Measurements from ENCODE around the gene CRMP1.

The CRMP1 gene

DNA sequence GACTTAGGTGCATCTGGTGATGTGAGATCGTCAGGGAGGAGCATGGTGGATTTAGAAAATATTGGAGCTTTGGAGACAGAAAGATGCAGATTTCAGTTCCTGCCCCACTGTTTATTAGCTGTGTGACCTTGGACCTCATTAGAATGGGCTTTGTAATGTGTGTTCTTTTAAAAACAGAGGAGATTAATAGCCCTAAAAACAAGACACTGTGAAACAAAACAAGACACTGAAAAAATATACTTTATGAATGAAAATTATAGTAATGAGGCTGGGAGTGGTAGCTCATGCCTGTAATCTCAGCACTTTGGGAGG lies 102.4 kb downstream of the CRMP1 start:
- DNase-seq, result no peak

DNA sequence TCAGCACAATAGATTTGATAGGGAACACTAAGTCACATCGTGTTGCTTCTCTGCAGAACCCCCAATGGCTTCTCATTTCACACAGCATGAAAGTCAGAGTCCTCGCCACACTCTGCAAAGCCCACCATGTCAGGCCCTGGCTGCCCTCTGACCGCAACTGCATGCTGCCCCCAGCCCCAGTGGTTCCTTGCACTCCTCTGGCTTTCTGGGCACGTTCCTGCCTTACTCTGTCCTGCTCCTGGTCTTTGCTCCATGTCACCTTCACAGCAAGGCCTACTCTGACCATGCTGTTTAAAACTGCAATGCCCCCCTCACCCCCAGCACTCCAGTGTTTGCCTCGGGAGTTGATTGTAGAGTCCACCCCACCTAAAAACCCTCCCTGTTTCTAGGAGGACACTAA lies 103.7 kb downstream of the CRMP1 start:
- DNase-seq, result no peak

DNA sequence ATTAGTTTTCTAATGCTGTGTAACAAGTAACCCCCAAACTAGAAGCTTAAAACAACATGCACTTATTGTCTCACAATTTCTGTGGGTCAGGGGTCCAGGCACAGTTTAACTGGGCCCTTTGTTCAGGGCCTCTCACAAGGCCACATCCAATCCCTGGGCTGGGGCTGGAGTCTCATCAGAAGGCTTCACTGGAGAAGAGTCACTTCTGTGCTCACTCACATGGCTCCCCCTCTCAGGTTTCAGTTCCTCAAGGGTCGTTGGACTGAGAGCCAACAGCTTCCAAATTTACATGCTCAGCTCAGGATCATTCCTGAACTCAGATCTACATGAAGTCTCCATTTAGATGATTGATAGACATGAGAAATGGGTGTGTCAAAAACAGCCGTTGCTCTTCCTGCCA lies 104.7 kb downstream of the CRMP1 start:
- DNase-seq, result no peak

DNA sequence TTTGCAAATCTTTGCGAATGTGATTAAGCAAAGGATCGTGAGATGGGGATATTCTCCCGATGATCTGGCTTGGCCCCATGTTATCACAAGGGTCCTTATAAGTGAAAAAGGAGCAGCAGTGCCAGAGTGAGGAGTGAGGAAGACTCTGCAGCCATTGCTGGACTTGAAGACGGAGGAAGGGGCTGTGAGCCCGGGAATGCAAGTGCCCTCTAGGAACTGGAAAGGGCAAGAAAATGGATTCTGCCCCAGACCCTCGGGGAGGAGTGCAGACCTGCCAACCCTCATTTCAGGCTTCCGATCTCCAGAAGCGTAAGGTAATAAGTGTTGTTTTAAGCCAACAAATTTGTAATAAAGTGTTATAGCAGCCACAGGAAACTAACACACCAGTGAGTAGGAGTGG lies 105.6 kb downstream of the CRMP1 start:
- no peak for DNase-seq

DNA sequence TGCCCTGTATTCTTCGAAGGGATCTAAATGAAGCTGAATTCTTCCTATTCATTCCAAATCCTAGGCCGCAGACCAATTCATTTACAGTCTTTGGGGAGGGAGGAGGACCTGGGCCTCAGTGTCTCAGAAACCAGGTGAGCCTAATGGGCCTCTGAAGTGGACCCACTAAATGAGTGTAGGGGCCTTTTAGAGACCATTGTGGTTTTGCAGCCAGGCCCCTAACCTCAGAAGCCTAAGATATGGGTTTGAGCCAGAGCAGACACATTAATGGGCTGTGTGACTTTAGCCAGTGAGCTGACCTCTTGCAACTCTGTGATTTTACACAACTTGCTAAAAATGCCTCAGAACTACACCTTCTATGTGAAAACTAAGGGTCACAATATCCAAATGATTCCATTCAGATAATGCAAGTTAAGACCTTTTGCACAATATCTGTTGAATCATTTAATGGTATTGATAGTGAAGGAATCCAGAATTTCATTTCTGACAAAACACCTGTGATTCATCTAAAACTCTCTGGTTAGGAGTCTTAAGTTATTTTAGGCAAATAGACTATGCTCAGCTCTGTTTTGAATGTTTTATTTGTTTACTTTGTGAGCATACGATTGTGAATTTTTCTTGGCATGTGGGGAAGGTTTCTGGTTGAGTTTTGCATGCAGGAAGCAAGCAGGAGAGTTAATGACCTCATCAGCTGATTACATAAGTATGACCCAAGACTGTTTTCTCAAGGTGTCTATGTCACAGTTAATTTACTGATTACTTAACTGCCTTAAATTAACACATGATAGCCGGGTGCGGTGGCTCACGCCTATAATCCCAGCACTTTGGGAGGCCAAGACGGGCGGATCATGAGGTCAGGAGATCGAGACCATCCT lies 106.8 kb downstream of the CRMP1 start:
- no peak for DNase-seq

DNA sequence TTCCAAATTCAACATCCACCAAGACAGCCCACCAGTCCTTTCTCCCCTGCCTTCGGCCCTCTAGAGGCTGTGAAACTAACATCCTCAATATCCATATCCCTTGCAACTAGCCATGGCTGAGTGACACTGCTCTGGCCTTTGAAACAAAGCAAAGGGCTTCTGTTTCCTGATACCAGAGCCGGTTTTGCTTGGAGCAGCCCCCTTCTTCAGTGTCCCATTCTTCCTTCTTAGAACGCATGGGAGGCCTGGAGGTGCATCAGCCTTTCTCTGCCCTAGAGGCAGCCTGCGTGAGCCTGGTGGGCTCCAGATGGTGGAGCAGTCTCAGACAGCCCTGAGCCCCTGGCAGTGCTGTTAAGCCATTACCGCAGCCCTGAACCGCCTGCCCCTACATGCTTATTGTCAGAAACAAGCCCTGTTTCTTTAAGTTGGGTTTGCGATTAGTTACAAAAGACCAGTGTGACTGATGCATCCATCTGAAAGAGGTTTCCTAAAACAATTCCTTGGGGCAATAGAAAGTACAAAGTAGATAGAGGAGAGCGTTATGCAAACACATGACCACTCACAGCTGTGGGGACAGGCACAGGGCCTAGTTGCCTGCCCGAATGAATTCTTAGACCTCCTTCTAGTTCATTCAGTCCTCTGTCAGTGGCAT lies 107.8 kb downstream of the CRMP1 start:
- DNase-seq, result no peak

DNA sequence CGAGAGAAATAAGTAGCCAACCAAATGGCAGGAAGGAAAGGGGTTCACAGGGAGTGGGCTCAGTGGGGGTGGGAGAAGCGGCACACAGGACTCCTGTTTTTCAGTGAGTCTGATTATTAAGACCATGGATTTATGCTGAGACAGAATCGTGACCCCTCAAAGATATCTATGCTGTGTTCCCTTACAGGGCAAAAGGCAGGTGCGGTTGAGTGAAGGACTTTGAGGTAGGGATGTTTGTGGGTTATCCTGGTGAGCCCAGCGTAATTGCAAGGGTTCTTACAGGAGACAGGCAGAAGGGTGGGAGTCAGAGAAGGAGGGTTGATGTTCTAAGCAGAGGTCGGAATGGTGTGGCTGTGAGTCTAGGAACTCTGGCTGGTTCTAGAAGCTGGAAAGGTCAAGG lies 108.9 kb downstream of the CRMP1 start:
- no peak for DNase-seq

DNA sequence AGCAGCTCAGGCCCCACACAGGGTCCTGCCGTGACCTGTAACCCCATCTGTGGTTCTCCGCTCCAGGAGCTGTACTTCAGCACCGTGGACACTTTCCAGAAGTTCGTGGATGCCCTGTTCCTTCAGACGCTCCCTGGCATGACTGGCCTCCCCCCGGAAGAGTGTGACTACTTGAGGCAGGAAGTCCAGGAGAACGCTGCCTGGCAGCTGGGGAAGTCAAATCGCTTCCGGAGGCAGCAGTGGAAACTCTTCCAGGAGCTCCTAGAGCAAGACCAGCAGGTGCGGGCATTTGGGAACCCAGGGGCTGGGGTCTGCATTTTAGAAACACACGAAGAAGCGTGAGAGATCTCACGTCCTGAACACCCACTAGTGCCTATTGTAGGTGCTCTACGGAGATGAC lies 109.4 kb downstream of the CRMP1 start:
- no peak for DNase-seq

DNA sequence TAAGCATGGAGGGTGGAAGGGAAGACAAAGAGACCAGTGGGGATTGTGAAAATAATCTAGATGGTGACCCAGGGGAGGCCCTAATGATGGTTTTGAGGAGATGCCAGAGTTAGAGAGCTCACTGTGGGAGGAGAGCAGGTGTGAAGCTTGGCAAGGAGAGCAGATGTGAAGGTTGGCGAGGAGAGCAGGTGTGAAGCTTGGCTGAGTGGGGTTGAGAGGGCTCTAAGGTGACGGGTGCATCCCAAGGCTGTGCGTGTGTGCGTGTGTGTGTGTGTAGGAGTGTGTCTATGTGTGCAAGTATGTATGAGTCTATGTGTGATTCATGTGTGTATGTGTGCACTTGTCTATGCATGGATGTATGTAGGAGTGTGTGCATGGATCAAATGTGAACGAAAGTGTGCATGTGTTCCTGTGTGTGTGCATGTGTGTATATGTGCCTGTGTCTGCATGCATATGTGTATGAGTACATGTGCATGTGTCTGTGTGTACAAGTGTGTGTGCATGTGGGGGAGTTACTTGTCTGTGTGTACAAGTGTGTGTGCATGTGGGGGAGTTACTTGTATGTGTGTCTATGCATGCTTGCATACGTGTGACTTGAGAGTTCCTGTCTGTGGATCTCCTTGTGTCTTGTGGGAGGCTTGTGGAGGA lies 109.9 kb downstream of the CRMP1 start:
- no peak for DNase-seq

DNA sequence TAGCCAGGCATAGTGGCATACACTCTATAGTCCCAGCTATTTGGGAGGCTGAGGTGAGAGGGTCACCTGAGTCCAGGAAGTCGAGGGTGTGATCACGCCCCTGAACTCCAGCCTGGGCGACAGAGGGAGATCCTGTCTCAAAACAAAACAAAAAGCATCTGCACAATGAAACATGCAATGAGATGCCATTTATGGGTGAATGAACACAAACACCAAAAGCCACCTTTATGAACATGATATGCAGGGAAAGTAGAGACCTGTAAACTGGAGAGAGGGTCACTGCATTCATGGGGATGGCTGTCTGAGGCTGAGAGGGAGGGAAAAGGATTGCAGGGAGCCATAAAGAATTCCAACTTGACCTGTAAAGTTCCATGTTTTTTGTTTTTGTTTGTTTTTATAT lies 111.2 kb downstream of the CRMP1 start:
- no peak for DNase-seq

DNA sequence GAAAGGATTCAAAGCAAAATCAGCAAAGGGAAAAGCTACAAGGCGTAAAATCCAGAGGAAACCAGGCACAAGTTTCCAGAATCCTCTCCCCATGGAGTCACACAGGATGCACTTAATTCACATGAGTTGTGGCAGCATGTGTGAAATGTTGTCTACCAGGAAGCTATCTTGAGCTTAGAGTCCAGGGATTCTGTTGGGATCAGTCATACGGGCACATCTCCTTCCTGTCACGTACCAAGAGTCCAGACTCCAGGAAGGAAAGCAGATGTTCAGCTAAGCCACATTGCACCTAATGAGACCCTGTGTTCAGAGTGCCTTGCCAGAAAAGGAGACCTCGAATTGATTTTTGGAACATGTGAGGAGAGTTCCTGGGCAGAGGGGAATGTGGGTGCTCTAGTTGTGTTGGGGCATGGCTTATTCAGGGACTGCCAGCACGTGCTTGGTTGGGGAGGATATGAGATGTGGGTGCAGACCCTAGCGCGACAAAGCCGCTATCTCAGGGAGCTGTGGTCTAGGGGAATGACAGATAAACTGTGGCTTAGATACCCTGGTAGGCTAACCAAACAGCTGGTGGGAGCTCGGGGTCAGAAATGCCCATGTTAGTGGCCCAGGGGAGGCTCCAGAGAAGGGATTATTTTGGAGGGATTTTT lies 111.9 kb downstream of the CRMP1 start:
- DNase-seq, result no peak

DNA sequence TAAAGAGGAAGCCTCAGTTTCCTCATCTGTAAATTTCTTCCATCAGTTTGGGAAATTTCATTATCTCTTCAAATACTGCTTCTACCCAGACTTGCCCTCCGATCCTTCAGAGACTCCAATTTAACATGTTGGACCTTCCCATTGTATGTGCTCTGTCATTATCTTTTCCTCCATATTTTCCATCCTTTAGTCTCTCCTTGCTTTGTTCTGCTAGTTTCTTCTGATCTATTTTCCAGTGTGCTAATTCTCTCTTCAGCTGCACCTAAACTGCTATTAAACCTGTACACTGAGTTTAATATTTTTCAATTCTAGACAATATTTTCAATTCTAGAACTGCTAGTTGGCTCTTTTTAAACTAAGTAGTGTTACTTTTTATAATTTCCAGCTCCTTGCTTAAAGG lies 116.4 kb downstream of the CRMP1 start:
- DNase-seq, result no peak

DNA sequence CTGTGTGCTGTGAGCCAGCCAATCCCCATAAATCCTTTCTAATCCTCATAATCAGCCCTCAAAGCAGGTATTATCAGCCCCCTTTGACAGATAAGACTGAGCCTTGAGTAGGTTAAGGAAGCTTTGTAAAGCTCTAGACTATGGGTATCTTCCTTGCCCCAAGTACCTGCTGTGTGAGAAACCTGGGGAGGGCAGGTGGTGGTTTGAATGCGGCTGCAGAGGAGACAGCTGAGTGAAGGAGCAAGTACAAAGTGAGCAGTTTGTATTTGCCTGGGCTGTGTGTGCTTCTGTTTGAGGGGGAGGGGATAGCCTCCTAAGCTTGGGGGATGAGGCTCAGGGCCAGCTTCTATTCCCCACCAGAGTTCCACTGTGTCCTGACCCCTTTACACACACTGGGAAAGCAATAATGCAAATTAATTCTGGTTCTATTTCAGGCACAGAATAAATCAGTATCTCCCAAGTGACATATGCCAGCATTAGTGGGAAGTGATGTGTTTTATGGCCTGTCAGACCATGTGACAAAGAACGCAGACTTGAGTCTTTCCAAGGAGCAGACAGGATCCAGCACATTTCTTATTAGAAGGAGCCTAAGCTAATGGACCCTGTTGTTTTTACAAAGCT lies 118.4 kb downstream of the CRMP1 start:
- DNase-seq, result no peak

DNA sequence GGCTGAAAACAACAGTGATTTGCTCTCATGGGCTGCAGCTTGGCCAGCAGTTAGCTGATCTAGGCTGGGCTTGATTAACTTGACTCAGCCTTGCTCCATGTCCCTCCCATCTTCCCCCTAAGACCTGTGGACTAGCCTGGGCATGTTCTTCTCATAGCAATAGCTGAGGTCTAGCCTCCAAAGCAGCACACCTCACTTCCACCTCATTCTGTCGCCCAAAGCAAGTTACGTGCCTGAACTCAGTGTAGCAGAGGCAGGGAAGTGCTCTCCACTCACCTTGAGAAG lies 119.7 kb downstream of the CRMP1 start:
- no peak for DNase-seq

DNA sequence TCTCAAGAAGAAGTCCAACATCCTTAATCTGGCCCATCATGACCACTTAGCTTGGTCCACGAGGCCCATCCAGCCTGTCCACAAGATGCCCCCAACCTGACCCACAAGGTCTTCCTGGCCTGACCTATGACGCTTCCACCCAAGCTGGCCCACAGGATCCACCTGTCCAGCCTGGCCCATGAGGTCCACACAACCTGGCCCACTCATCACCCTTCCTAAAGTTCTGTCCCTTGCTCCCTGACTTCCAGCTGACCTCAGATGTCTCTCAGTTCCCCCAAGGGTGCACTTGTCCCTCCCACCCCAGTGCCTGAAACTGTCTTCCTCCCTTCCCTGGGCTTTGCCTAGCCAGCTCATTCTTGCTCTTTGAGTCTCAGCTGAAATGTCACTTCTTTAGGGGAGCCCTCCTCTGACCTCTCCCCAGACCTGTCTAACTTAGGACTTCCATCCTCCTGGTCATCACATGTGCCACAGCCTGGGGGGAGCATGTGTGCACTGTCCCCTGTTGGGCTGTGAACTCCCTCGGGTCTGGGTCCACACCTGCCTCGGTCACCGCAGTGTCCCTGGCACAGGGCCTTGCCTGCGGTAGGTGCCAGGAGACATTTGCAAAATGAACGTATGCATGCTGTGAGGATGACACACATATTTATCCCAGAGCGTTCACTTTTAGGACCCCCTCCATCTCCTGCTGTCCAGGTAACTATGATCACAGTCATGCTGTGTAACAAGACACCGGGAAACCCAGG lies 120.2 kb downstream of the CRMP1 start:
- DNase-seq, result no peak

All from right forelimb (tissue), 1 donor.